ENCODE data around the gene FOXA2. TPM values are rescaled to one million over a fixed set of nuclear protein-coding genes. Genes with fewer than 3 reads are reported as not detected.

The FOXA2 gene
- total and polyA plus RNA-seq, 12 donors: not detected

GRCh38 chr20:22583773-22584521 lies 425 bp downstream of the FOXA2 start:
- H3K4me3 ChIP-seq: no peak overlapping the region
- DNase-seq: no peak
- peaks cover 90% of the 10 kb centered on the region for H3K27me3 ChIP-seq
- H3K36me3 ChIP-seq (replicated peaks in 1 of 2): no peaks in the 10 kb centered on the region
- TF ChIP-seq CTCF (IDR thresholded peaks at IDR 0.05) (no peak), POLR2A (IDR thresholded peaks at IDR 0.05) (no peak)
- intact Hi-C loops (cut with DNase I): no loop called here
- WGBS, 4 donors: 1 to 3% (median 1%) methylated on average over 22 to 41 of the region's 41 CpGs
- no peak overlapping the region for H3K27ac ChIP-seq
- H3K9me3 ChIP-seq (replicated peaks in 1 of 3): no peaks in the 10 kb centered on the region
- no peaks in the 10 kb centered on the region for H3K4me1 ChIP-seq (replicated peaks in 1 of 2)

- no peak overlapping the region for H3K4me3 ChIP-seq
- no peaks in the 10 kb centered on the region for H3K9me3 ChIP-seq (replicated peaks in 1 of 3)
- TF ChIP-seq CTCF (IDR thresholded peaks at IDR 0.05) (no peak), POLR2A (IDR thresholded peaks at IDR 0.05) (no peak)
- no peaks in the 10 kb centered on the region for H3K4me1 ChIP-seq (replicated peaks in 1 of 2)
- H3K27me3 ChIP-seq: peaks cover 91% of the 10 kb centered on the region
- H3K36me3 ChIP-seq (replicated peaks in 1 of 2): no peaks in the 10 kb centered on the region
- no peak overlapping the region for H3K27ac ChIP-seq
- intact Hi-C loops (cut with DNase I): no loop called here
- DNase-seq: no peak
- WGBS, 4 donors: 0 to 11% (median 2%) methylated on average over 7 to 66 of the region's 66 CpGs
These were observed 1.2 kb downstream of the FOXA2 start for GRCh38 chr20:22582964-22583772.

- 6 to 9% (median 7%) methylated on average over 23 to 54 of the region's 54 CpGs; no CpG with 5 or more reads in 1 of the 4 donors for WGBS, 4 donors
- peaks cover 91% of the 10 kb centered on the region for H3K27me3 ChIP-seq
These were observed 1.9 kb downstream of the FOXA2 start for GRCh38 chr20:22582386-22582963.

More at GRCh38 chr20:22582386-22582963, 1.9 kb downstream of the FOXA2 start:
- Histone ChIP-seq H3K27ac (no peak overlapping the region), H3K36me3 (replicated peaks in 1 of 2) (no peaks in the 10 kb centered on the region), H3K4me1 (replicated peaks in 1 of 2) (no peaks in the 10 kb centered on the region), H3K4me3 (no peak overlapping the region), H3K9me3 (replicated peaks in 1 of 3) (no peaks in the 10 kb centered on the region)
- intact Hi-C loops (cut with DNase I): no loop called here
- TF ChIP-seq POLR2A (IDR thresholded peaks at IDR 0.05) (no peak), CTCF (IDR thresholded peaks at IDR 0.05) (no peak)
- no peak for DNase-seq
